Kidney (tissue), 14 donors: ENCODE measurements around the gene POLR2A. TPM values are rescaled to one million over a fixed set of nuclear protein-coding genes. Genes with fewer than 3 reads are reported as not detected.

Experiments used
- DNase-seq, 5 donors: peaks; one replicate each; pipeline ENCODE4 v3.0.0-alpha.2; 2013 to 2020
- FAIRE-seq: peaks from 2 replicates; lab custom pipeline; 2012; peaks lifted over from hg19 to GRCh38; lab: Jason Lieb, UNC
- H3K27ac ChIP-seq, 2 donors: one replicate each; pipeline ENCODE4 v1.7.0; 2013; ENCODE audit warnings: low read depth in 2 of 2, low read length in 2 of 2, inconsistent platforms in 1 of 2
- H3K27me3 ChIP-seq: one replicate; pipeline ENCODE4 v1.7.1; 2013; ENCODE audit warnings: low read length, inconsistent platforms; ENCODE audit not compliant: control insufficient read depth, insufficient read depth
- H3K36me3 ChIP-seq, 3 donors: one replicate each; pipeline versions ENCODE4 v1.7.0 to v1.7.1; 2013; ENCODE audit warnings: low read length in 3 of 3, control low read depth in 1 of 3, inconsistent platforms in 1 of 3; ENCODE audit not compliant: insufficient read depth in 3 of 3, control insufficient read depth in 2 of 3
- H3K4me1 ChIP-seq, 3 donors: one replicate each; pipeline versions ENCODE4 v1.7.0 to v1.7.1; 2013; ENCODE audit warnings: low read length in 3 of 3, inconsistent platforms in 1 of 3, low read depth in 1 of 3; ENCODE audit not compliant: control insufficient read depth in 2 of 3, insufficient read depth in 2 of 3
- H3K4me3 ChIP-seq, 3 donors: one replicate each; pipeline versions ENCODE4 v1.7.0 to v1.8.1; 2013; ENCODE audit warnings: low read length in 3 of 3, control low read depth in 1 of 3, inconsistent platforms in 1 of 3
- H3K9ac ChIP-seq, 3 donors: one replicate each; pipeline versions ENCODE4 v1.7.0 to v1.7.1; 2013; ENCODE audit warnings: low read length in 3 of 3, control low read depth in 1 of 3, inconsistent platforms in 1 of 3
- H3K9me3 ChIP-seq, 3 donors: one replicate each; pipeline versions ENCODE4 v1.7.0 to v1.7.1; 2013; ENCODE audit warnings: low read length in 3 of 3, control low read depth in 1 of 3, inconsistent platforms in 1 of 3; ENCODE audit not compliant: control insufficient read depth in 2 of 3, insufficient read depth in 1 of 3
- intact Hi-C: fragments of 100-400 bp; cut with DNase I; formaldehyde crosslinking; loops from one replicate; pipeline ENCODE4 v1.11.1; 2022
- polyA plus RNA-seq: library from polyadenylated mRNA; stranded (reverse); fragments of 350-450 nt; fragmentation: Illumina TruSeq; extraction: RNeasy Lipid Tissue Mini Kit (QIAGEN cat#74804); gene quantifications from one replicate; pipeline ENCODE4 v1.2.3, GENCODE V29; 2014; ENCODE audit warnings: low read depth, low replicate concordance; ENCODE audit not compliant: insufficient read depth
- total RNA-seq: library from RNA; stranded (reverse); fragmentation: NEBNext Ultra II Directional; extraction: Animal tissue kit (Norgen Biotek cat#: 25700); gene quantifications from one replicate; pipeline ENCODE4 v1.2.1, GENCODE V29; 2021
- TF ChIP-seq, protein P1 (sequence below): IDR thresholded peaks from 3 replicates; pipeline ENCODE4 v1.5.1; 2012; ENCODE audit warnings: mild to moderate bottlenecking, moderate library complexity, borderline replicate concordance; ENCODE audit not compliant: insufficient read depth; ENCODE audit errors: extremely low read depth
- donor health status: control.
- donor health status: control.
- donor health status: control.
- donor health status: control.
- donor health status: control.
- donor health status: DM: yes; HTN: yes; CAD: no.
- donor health status: Normal renal cell carcinoma (clear cell type).

POLR2A gene
- total and polyA plus RNA-seq, 2 donors from 2014 or later, result 18.6 to 133 TPM

DNA sequence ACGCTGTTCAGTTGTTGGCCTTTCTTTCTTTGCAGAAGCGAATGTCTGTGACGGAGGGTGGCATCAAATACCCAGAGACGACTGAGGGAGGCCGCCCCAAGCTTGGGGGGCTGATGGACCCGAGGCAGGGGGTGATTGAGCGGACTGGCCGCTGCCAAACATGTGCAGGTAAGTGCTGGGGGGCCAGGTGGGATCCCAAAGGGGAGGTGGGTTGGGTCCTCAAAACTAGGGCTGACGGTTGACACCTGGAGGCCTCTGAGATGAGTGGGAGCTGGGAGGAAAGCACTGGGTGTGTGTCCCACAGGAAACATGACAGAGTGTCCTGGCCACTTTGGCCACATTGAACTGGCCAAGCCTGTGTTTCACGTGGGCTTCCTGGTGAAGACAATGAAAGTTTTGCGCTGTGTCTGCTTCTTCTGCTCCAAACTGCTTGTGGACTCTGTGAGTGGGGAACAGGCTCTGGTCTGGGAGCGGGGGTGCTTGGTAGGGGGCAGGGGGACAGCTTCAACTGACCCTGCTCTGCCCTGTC lies 11.8 kb downstream of the POLR2A start:
- H3K27ac ChIP-seq, result no peak overlapping the region
- DNase-seq (peak in 1 of 5 donors; percentile 28), FAIRE-seq (no peak)
- no peaks in the 10 kb centered on the region for H3K9me3 ChIP-seq
- TF ChIP-seq, protein P1, sequence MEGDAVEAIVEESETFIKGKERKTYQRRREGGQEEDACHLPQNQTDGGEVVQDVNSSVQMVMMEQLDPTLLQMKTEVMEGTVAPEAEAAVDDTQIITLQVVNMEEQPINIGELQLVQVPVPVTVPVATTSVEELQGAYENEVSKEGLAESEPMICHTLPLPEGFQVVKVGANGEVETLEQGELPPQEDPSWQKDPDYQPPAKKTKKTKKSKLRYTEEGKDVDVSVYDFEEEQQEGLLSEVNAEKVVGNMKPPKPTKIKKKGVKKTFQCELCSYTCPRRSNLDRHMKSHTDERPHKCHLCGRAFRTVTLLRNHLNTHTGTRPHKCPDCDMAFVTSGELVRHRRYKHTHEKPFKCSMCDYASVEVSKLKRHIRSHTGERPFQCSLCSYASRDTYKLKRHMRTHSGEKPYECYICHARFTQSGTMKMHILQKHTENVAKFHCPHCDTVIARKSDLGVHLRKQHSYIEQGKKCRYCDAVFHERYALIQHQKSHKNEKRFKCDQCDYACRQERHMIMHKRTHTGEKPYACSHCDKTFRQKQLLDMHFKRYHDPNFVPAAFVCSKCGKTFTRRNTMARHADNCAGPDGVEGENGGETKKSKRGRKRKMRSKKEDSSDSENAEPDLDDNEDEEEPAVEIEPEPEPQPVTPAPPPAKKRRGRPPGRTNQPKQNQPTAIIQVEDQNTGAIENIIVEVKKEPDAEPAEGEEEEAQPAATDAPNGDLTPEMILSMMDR, result no peak
- peaks cover 17 to 49% (median 37%) of the 10 kb centered on the region in 3 donors for H3K36me3 ChIP-seq
- no peak overlapping the region for H3K4me3 ChIP-seq
- intact Hi-C loops, result no loop called here
- H3K27me3 ChIP-seq, result no peaks in the 10 kb centered on the region
- no peak overlapping the region for H3K9ac ChIP-seq
- H3K4me1 ChIP-seq, result peaks cover 0 to 19% (median 0%) of the 10 kb centered on the region in 3 donors

DNA sequence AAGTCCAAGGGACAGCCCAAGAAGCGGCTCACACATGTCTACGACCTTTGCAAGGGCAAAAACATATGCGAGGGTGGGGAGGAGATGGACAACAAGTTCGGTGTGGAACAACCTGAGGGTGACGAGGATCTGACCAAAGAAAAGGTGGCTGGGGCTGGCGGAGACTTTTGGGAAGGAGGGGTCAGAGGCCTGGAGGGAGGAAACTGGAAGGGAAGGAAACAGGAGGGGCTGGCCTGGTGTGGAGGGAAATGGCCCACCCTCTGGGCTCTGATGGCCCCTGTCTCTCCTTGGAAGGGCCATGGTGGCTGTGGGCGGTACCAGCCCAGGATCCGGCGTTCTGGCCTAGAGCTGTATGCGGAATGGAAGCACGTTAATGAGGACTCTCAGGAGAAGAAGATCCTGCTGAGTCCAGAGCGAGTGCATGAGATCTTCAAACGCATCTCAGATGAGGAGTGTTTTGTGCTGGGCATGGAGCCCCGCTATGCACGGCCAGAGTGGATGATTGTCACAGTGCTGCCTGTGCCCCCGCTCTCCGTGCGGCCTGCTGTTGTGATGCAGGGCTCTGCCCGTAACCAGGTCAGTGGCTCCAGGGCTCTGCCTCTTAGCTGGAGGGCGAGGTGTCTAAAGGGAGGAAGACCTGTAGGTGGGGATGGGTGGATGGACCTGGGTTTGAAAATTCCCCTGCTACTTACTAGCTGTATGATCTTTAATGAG lies 12.5 kb downstream of the POLR2A start:
- peak in 1 of 5 donors; percentile 61 for DNase-seq
- Histone ChIP-seq H3K27ac (no peak overlapping the region), H3K4me1 (peaks cover 0 to 16% (median 0%) of the 10 kb centered on the region in 3 donors), H3K36me3 (peaks cover 21 to 56% (median 43%) of the 10 kb centered on the region in 3 donors), H3K9me3 (no peaks in the 10 kb centered on the region), H3K27me3 (no peaks in the 10 kb centered on the region), H3K4me3 (no peak overlapping the region), H3K9ac (no peak overlapping the region)
- TF ChIP-seq, protein P1, result no peak
- no peak for FAIRE-seq
- intact Hi-C loops, result no loop called here

DNA sequence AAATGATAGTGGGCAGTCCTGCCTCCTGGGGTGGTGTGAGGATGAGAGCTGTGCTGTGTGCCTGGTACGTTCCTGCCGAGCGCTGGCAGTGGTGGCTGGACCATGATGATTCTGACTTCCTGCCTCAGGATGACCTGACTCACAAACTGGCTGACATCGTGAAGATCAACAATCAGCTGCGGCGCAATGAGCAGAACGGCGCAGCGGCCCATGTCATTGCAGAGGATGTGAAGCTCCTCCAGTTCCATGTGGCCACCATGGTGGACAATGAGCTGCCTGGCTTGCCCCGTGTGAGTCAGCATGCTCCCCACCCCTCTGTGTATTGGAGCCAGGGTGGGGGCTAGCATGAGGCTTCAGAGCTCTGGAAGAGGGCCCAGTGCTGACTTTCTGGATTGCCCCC lies 13.1 kb downstream of the POLR2A start:
- TF ChIP-seq, protein P1, result no peak
- Histone ChIP-seq H3K36me3 (peaks cover 21 to 62% (median 49%) of the 10 kb centered on the region in 3 donors), H3K9ac (no peak overlapping the region), H3K4me3 (no peak overlapping the region), H3K27me3 (no peaks in the 10 kb centered on the region), H3K4me1 (peaks cover 0 to 16% (median 0%) of the 10 kb centered on the region in 3 donors), H3K27ac (no peak overlapping the region), H3K9me3 (no peaks in the 10 kb centered on the region)
- FAIRE-seq (no peak), DNase-seq (no peak)
- intact Hi-C loops, result no loop called here
